Subcutaneous adipose tissue (tissue), 4 donors: ENCODE results near the gene GAST. TPM values are rescaled to one million over a fixed set of nuclear protein-coding genes. Genes with fewer than 3 reads are reported as not detected.

Experiments used
- CTCF ChIP-seq: fragments of 450-650 bp; IDR thresholded peaks from one replicate; pipeline ENCODE4 v1.5.1; 2016; ENCODE audit warnings: low read depth, mild to moderate bottlenecking, control low read depth, antibody characterized with exemption, moderate library complexity
- total RNA-seq, 4 donors: library from RNA; depleted of rRNA; stranded (reverse); fragments of >200 nt; gene quantifications; one replicate each; pipeline ENCODE4 v1.1.0, GENCODE V29; 2016

GAST gene
- total RNA-seq, 4 donors from 2014 or later: not detected

- TF ChIP-seq CTCF: no peak
Observed at GRCh38 chr17:41666708-41667279, 45.3 kb upstream of the GAST start.

GRCh38 chr17:41667280-41668041 is 44.7 kb upstream of the GAST start:
- TF ChIP-seq CTCF: no peak

GRCh38 chr17:41672153-41672552 is 40.0 kb upstream of the GAST start:
- TF ChIP-seq CTCF: no peak

GRCh38 chr17:41676058-41676419 is 36.1 kb upstream of the GAST start:
- TF ChIP-seq CTCF: no peak

- no peak for TF ChIP-seq CTCF
Observed at GRCh38 chr17:41678411-41678906, 33.7 kb upstream of the GAST start.

GRCh38 chr17:41678907-41679739 is 33.0 kb upstream of the GAST start:
- no peak for TF ChIP-seq CTCF
